Peyer's patch (tissue), 4 donors: ENCODE measurements around the gene KRTAP5-3. TPM values are rescaled to one million over a fixed set of nuclear protein-coding genes. Genes with fewer than 3 reads are reported as not detected.

ENCODE experiments used
- DNase-seq, 3 donors: peaks; one replicate each; pipeline ENCODE4 v3.0.0-alpha.2; 2017 to 2019
- H3K27ac ChIP-seq, 4 donors: fragments of 200-600 bp; sonication (generic); one replicate each; pipeline ENCODE4 v1.5.1; 2016 to 2019
- H3K27me3 ChIP-seq, 2 donors: fragments of 200-600 bp; sonication (generic); one replicate each; pipeline ENCODE4 v1.5.1; 2019
- H3K36me3 ChIP-seq, 3 donors: fragments of 200-600 bp; sonication (generic); one replicate each; pipeline ENCODE4 v1.5.1; 2016 to 2019
- H3K4me1 ChIP-seq, 4 donors: fragments of 200-600 bp; sonication (generic); one replicate each; pipeline ENCODE4 v1.5.1; 2016 to 2019
- H3K4me3 ChIP-seq, 4 donors: fragments of 200-600 bp; sonication (generic); 1 replicate in 3 of 4; 2 replicates in 1 of 4; pipeline ENCODE4 v1.5.1; 2016 to 2019; ENCODE audit warnings: mild to moderate bottlenecking in 1 of 4
- H3K9me3 ChIP-seq, 4 donors: fragments of 200-600 bp; sonication (generic); one replicate each; pipeline ENCODE4 v1.5.1; 2016 to 2019; ENCODE audit warnings: mild to moderate bottlenecking in 1 of 4
- POLR2A ChIP-seq, 2 donors: fragments of 450-650 bp; IDR thresholded peaks; one replicate each; pipeline ENCODE4 v1.5.1; 2017; ENCODE audit warnings: antibody characterized with exemption in 2 of 2, mild to moderate bottlenecking in 2 of 2, moderate library complexity in 2 of 2
- total RNA-seq, 4 donors: library from RNA; depleted of rRNA; stranded (reverse); fragments of >200 nt; gene quantifications; one replicate each; pipeline ENCODE4 v1.1.0, GENCODE V29; 2016
- TF ChIP-seq, protein P1 (sequence below), 6 experiments: fragments of 450-650 bp in 4 of 6; fragments of 200-600 bp in 2 of 6; sonication (generic) in 1 of 6; IDR thresholded peaks; one replicate each; pipeline ENCODE4 v1.5.1; 2017 to 2019; ENCODE audit warnings: antibody characterized with exemption in 6 of 6, mild to moderate bottlenecking in 3 of 6, moderate library complexity in 1 of 6

Gene KRTAP5-3
- total RNA-seq, 4 donors from 2014 or later, result not detected

DNA sequence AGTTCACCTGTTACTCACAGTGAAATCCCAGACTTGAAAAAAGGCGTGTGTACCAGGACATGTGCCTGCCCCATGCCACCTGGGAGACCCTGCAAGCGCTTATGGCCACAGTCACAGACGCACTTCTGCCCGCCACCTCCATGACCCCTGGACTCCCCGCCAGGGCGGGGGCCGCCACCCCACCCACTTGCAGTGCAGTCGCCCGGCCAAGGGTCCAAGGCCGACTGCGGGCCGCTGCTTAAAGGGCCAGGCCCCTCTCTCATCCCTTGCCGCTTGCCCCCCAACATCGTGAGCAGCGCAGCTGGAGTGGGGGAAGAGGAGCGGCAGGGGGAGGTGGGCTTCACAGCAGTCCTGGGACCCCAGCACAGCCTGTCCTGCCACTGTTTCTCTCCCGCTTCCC, 47.0 kb downstream of the KRTAP5-3 start:
- TF ChIP-seq, protein P1, sequence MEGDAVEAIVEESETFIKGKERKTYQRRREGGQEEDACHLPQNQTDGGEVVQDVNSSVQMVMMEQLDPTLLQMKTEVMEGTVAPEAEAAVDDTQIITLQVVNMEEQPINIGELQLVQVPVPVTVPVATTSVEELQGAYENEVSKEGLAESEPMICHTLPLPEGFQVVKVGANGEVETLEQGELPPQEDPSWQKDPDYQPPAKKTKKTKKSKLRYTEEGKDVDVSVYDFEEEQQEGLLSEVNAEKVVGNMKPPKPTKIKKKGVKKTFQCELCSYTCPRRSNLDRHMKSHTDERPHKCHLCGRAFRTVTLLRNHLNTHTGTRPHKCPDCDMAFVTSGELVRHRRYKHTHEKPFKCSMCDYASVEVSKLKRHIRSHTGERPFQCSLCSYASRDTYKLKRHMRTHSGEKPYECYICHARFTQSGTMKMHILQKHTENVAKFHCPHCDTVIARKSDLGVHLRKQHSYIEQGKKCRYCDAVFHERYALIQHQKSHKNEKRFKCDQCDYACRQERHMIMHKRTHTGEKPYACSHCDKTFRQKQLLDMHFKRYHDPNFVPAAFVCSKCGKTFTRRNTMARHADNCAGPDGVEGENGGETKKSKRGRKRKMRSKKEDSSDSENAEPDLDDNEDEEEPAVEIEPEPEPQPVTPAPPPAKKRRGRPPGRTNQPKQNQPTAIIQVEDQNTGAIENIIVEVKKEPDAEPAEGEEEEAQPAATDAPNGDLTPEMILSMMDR (IDR thresholded peaks at IDR 0.05), result no peak
- TF ChIP-seq POLR2A (IDR thresholded peaks at IDR 0.05), result no peak
- Histone ChIP-seq H3K4me3 (no peak overlapping the region), H3K36me3 (peaks cover 0 to 28% (median 0%) of the 10 kb centered on the region in 3 donors), H3K4me1 (peaks cover 0 to 69% (median 8%) of the 10 kb centered on the region in 4 donors), H3K27ac (peak overlapping the region in 2 of 4 donors; percentile 84 to 91), H3K9me3 (no peaks in the 10 kb centered on the region), H3K27me3 (no peaks in the 10 kb centered on the region)
- DNase-seq, result peak in 1 of 3 donors; percentile 73

GRCh38 chr11:1560649-1561251, 47.5 kb downstream of the KRTAP5-3 start:
- no peaks in the 10 kb centered on the region for H3K9me3 ChIP-seq
- H3K4me3 ChIP-seq, result no peak overlapping the region
- no peaks in the 10 kb centered on the region for H3K27me3 ChIP-seq
- H3K4me1 ChIP-seq, result peaks cover 0 to 67% (median 8%) of the 10 kb centered on the region in 4 donors
- TF ChIP-seq POLR2A (IDR thresholded peaks at IDR 0.05), result no peak
- TF ChIP-seq, protein P1 (IDR thresholded peaks at IDR 0.05), result no peak
- DNase-seq, result no peak
- peaks cover 0 to 28% (median 0%) of the 10 kb centered on the region in 3 donors for H3K36me3 ChIP-seq
- peak overlapping the region in 3 of 4 donors; percentile 71 to 91 (median 84) for H3K27ac ChIP-seq

DNA sequence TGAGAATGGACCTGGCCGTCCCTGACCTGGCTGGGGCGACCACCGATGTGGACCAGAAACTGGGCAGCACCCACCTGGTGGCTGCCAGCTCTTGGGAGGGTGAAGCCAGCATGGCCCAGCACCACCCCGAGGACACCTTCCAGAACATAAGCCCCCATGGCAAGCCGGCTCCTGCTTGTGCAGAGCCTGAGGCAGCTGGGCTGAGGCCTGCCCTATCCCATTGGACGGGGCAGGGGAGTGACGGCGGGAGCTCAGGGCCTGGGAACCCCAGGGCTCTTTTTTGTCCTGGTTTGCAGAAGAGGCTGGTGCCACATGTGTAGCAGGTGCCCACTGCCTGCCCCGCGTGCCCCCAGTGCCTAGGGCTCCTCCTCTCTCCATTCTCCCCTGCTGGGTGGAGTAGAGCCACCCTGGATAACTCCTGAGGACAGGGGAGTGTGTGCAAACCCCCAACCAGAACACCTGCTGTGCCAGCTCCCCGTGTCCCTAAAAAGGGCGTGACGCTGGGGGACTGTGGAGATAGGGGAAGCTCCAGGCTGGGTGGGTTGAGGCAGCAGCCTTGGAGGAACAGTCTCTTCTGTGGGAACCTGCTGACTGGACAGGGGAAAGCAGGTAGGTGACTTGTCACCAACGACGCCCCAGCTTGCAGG, 48.1 kb downstream of the KRTAP5-3 start:
- TF ChIP-seq, protein P1 (IDR thresholded peaks at IDR 0.05), result no peak
- TF ChIP-seq POLR2A (IDR thresholded peaks at IDR 0.05), result no peak
- Histone ChIP-seq H3K27ac (peak overlapping the region in 3 of 4 donors; percentile 71 to 91 (median 84)), H3K36me3 (peaks cover 0 to 28% (median 0%) of the 10 kb centered on the region in 3 donors), H3K4me1 (peaks cover 0 to 64% (median 8%) of the 10 kb centered on the region in 4 donors), H3K4me3 (no peak overlapping the region), H3K27me3 (no peaks in the 10 kb centered on the region), H3K9me3 (no peaks in the 10 kb centered on the region)
- peak in 1 of 3 donors; percentile 45 for DNase-seq

GRCh38 chr11:1559111-1559951, 48.9 kb downstream of the KRTAP5-3 start:
- H3K36me3 ChIP-seq, result peaks cover 0 to 28% (median 0%) of the 10 kb centered on the region in 3 donors
- peak; percentile 55 to 94 (median 92) for DNase-seq
- TF ChIP-seq, protein P1 (IDR thresholded peaks at IDR 0.05), result peak in 2 of 6 experiments; percentile 4 to 7
- TF ChIP-seq POLR2A (IDR thresholded peaks at IDR 0.05), result peak in 1 of 2 donors; percentile 84
- peak overlapping the region in 2 of 4 donors; percentile 24 to 28 for H3K4me3 ChIP-seq
- peak overlapping the region in 3 of 4 donors; percentile 71 to 91 (median 84) for H3K27ac ChIP-seq
- peaks cover 0 to 64% (median 8%) of the 10 kb centered on the region in 4 donors for H3K4me1 ChIP-seq
- no peaks in the 10 kb centered on the region for H3K9me3 ChIP-seq
- H3K27me3 ChIP-seq, result no peaks in the 10 kb centered on the region

DNA sequence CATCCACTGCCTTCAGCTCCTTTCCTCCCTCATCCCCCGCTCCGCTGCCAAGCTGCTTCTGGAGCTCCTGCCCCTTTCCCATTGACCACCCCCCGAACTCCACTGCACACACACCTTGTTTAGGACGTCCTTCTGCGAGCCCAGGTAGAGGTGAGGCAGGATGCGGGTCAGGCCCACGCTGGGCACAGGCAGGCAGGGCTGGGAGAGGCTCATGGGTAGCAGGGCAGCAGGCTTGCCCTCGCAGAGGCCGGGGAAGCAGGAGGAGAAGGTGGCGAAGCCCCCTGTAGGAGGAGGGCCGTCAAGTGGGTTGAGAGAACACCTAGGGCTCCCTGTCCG, 49.5 kb downstream of the KRTAP5-3 start:
- Histone ChIP-seq H3K27ac (peak overlapping the region in 3 of 4 donors; percentile 71 to 91 (median 84)), H3K4me1 (peaks cover 0 to 58% (median 8%) of the 10 kb centered on the region in 4 donors), H3K27me3 (no peaks in the 10 kb centered on the region), H3K4me3 (peak overlapping the region in 2 of 4 donors; percentile 24 to 28), H3K9me3 (no peaks in the 10 kb centered on the region), H3K36me3 (peaks cover 0 to 23% (median 0%) of the 10 kb centered on the region in 3 donors)
- TF ChIP-seq, protein P1 (IDR thresholded peaks at IDR 0.05), result no peak
- no peak for TF ChIP-seq POLR2A (IDR thresholded peaks at IDR 0.05)
- DNase-seq, result no peak
